GM18519 (cell line): ENCODE results near the gene TUBA8.

ENCODE experiments used
- ATAC-seq: cut with Tn5 transposase; IDR thresholded peaks from one replicate; pipeline ENCODE4 v1.9.1; 2021; ENCODE audit warnings: mild to moderate bottlenecking, moderate library complexity; ENCODE audit not compliant: unreplicated experiment, low FRiP score

Gene TUBA8

GRCh38 chr22:18077087-18077638 lies 33.4 kb upstream of the TUBA8 start:
- peak; percentile 2 for ATAC-seq

- ATAC-seq: peak; percentile 73
Observed at GRCh38 chr22:18077639-18078328, 32.8 kb upstream of the TUBA8 start, which contains the start of gene PEX26. PEX26 (plus strand) TSS chr22:18077990; CDS start chr22:18078377, 387 bp downstream.

GRCh38 chr22:18078329-18079041 lies 32.1 kb upstream of the TUBA8 start:
- no peak for ATAC-seq

GRCh38 chr22:18079706-18080233 lies 30.8 kb upstream of the TUBA8 start:
- no peak for ATAC-seq

GRCh38 chr22:18081416-18081815 lies 29.2 kb upstream of the TUBA8 start:
- no peak for ATAC-seq

- ATAC-seq: no peak
Observed at GRCh38 chr22:18082467-18082866, 28.1 kb upstream of the TUBA8 start.

- no peak for ATAC-seq
Observed at GRCh38 chr22:18083406-18083805, 27.2 kb upstream of the TUBA8 start.

- ATAC-seq: no peak
Observed at GRCh38 chr22:18085188-18085587, 25.4 kb upstream of the TUBA8 start.

GRCh38 chr22:18087350-18087855 lies 23.2 kb upstream of the TUBA8 start:
- ATAC-seq: no peak

- no peak for ATAC-seq
Observed at GRCh38 chr22:18088825-18089568, 21.6 kb upstream of the TUBA8 start.

GRCh38 chr22:18090286-18090685 lies 20.3 kb upstream of the TUBA8 start:
- ATAC-seq: no peak

GRCh38 chr22:18091478-18091877 lies 19.1 kb upstream of the TUBA8 start:
- no peak for ATAC-seq

- no peak for ATAC-seq
Observed at GRCh38 chr22:18091916-18092526, 18.6 kb upstream of the TUBA8 start.

- ATAC-seq: no peak
Observed at GRCh38 chr22:18093661-18094060, 16.9 kb upstream of the TUBA8 start.

GRCh38 chr22:18095101-18095805 lies 15.4 kb upstream of the TUBA8 start:
- no peak for ATAC-seq

GRCh38 chr22:18096823-18097222 lies 13.8 kb upstream of the TUBA8 start:
- no peak for ATAC-seq

GRCh38 chr22:18100781-18101180 lies 9.8 kb upstream of the TUBA8 start:
- ATAC-seq: no peak

GRCh38 chr22:18101536-18101935 lies 9.1 kb upstream of the TUBA8 start:
- no peak for ATAC-seq

- ATAC-seq: no peak
Observed at GRCh38 chr22:18103527-18104269, 6.9 kb upstream of the TUBA8 start.
